HG03575 (cell line): ENCODE data around the gene PLSCR4.

Experiments
- ATAC-seq: cut with Tn5 transposase; IDR thresholded peaks from one replicate; pipeline ENCODE4 v1.9.1; 2021; ENCODE audit not compliant: unreplicated experiment, insufficient number of reproducible peaks, low FRiP score; ENCODE audit errors: extremely low read depth

Gene PLSCR4

GRCh38 chr3:146152834-146153233 lies 98.1 kb downstream of the PLSCR4 start:
- no peak for ATAC-seq

DNA sequence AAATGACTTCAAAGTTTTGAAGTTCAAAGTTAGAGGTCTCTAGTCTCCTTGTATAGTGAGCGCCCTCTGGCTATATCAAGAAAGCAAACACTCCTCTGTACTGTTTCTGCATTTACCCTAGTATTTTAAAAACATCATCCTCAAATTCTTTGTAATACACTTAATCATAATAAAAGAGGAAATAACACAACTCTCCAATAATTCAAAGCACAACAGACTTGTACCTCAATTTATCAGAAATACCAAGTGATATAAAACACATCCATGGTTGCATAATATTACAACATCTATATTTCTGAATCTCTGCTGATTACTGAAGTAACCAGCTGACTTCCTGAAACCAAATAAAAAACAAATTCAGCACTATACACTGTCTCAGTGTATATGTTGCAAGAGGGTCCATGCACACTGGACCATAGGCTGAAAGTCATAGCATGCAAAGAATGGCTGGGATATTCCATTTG lies 102.4 kb downstream of the PLSCR4 start:
- ATAC-seq, result no peak

DNA sequence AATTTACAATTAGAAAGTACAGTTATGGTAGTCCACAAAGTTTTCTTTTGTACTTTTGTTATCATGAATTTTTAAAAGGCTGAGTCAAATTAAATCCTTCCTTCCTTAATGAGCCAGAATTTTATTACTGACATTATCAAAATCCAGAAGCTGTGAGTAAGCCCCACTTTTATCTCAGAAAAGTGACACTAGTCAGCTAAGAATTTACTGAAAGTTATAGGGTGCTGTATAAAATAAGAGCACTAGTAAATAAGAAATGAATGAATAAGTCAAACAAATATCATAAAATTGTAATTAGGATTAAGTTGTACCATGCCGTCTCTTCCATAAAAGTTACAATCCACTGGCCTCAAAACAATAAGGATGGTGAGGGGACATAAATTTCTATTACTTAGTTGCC lies 105.3 kb downstream of the PLSCR4 start:
- ATAC-seq, result no peak

GRCh38 chr3:146142757-146143156 lies 108.1 kb downstream of the PLSCR4 start:
- ATAC-seq, result no peak
